Keratinocyte (primary cell): ENCODE data around the gene FAM163A.

ENCODE experiments used
- EZH2 ChIP-seq: IDR thresholded peaks from one replicate; pipeline ENCODE4 v1.6.1; 2012; ENCODE audit warnings: inconsistent platforms, mild to moderate bottlenecking, low read length, moderate library complexity
- TF ChIP-seq, protein P1 (sequence below), 3 experiments: IDR thresholded peaks in 1 of 3; conservative IDR thresholded peaks in 1 of 3; optimal IDR thresholded peaks in 1 of 3; 2 replicates in 2 of 3; 3 replicates in 1 of 3; pipeline versions ENCODE3 to v1.5.1; 2011; ENCODE audit warnings: low read length in 3 of 3, mild to moderate bottlenecking in 3 of 3, moderate library complexity in 2 of 3, control low read depth in 1 of 3, inconsistent platforms in 1 of 3; ENCODE audit not compliant: insufficient read depth in 2 of 3; ENCODE audit errors: extremely low read depth in 1 of 3

DNA sequence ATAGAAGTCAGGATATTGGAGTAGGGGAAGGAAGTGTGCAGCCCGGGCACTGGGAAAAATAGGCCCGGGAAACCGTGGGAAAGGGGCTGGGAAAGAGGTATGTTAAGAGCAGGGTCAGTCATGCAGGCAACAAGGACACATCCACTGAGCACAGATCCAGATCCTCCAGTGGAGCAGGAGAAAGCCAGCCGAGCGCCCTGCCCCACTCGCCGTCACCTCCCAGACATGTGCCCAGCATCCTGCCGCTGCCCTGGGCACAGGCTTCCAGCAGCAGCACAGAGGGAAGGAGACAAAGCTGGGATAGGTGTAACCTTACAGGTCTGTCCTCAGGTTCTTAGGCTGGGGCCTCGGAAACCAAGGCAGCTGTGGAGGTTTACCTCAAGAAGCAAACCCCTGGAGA, 64.2 kb downstream of the FAM163A start:
- TF ChIP-seq, protein P1, sequence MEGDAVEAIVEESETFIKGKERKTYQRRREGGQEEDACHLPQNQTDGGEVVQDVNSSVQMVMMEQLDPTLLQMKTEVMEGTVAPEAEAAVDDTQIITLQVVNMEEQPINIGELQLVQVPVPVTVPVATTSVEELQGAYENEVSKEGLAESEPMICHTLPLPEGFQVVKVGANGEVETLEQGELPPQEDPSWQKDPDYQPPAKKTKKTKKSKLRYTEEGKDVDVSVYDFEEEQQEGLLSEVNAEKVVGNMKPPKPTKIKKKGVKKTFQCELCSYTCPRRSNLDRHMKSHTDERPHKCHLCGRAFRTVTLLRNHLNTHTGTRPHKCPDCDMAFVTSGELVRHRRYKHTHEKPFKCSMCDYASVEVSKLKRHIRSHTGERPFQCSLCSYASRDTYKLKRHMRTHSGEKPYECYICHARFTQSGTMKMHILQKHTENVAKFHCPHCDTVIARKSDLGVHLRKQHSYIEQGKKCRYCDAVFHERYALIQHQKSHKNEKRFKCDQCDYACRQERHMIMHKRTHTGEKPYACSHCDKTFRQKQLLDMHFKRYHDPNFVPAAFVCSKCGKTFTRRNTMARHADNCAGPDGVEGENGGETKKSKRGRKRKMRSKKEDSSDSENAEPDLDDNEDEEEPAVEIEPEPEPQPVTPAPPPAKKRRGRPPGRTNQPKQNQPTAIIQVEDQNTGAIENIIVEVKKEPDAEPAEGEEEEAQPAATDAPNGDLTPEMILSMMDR (optimal IDR thresholded peaks at IDR 0.05 in 1 of 3, IDR thresholded peaks at IDR 0.05 in 1 of 3, conservative IDR thresholded peaks at IDR 0.05 in 1 of 3; ENCODE audit: extremely low read depth in 1 of 3, insufficient read depth in 2 of 3, low read length in 3 of 3): no peak
- TF ChIP-seq EZH2: no peak
